Left ventricle myocardium inferior (tissue), 1 donor: ENCODE measurements around the gene FAM186B. TPM values are rescaled to one million over a fixed set of nuclear protein-coding genes. Genes with fewer than 3 reads are reported as not detected.
A peak's percentile ranks its signal among the peaks of the same experiment; 100 is the strongest.

Experiments used
- DNase-seq: peaks from one replicate; pipeline ENCODE4 v3.0.0-alpha.2; 2020
- H3K27ac ChIP-seq: fragments of 200-600 bp; replicated peaks from 2 replicates; pipeline ENCODE4 v1.8.0; 2021
- H3K27me3 ChIP-seq: fragments of 200-600 bp; 2 replicates; pipeline ENCODE4 v1.8.0; 2021; ENCODE audit warnings: low read depth
- H3K36me3 ChIP-seq: fragments of 200-600 bp; 2 replicates; pipeline ENCODE4 v1.8.0; 2021
- H3K4me1 ChIP-seq: fragments of 200-600 bp; 2 replicates; pipeline ENCODE4 v1.8.0; 2021
- H3K4me3 ChIP-seq: fragments of 200-600 bp; 2 replicates; pipeline ENCODE4 v1.8.0; 2021; ENCODE audit warnings: mild to moderate bottlenecking, moderate library complexity
- H3K9me3 ChIP-seq: fragments of 200-600 bp; replicated peaks from 2 replicates; pipeline ENCODE4 v1.8.0; 2021
- intact Hi-C: fragments of 100-400 bp; cut with micrococcal nuclease; formaldehyde crosslinking; loops from one replicate; pipeline ENCODE4 v1.11.0; 2022
- total RNA-seq: library from RNA; stranded (reverse); fragmentation: NEBNext Ultra II Directional; extraction: Animal tissue kit (Norgen Biotek cat#: 25700); gene quantifications from one replicate; pipeline ENCODE4 v1.2.1, GENCODE V29; 2021
- TF ChIP-seq, protein P1 (sequence below): fragments of 200-600 bp; IDR thresholded peaks from 2 replicates; pipeline ENCODE4 v1.8.0; 2021; ENCODE audit warnings: antibody characterized with exemption, mild to moderate bottlenecking, borderline replicate concordance
- donor health status: DM: no; HTN: yes; CAD: no; lungs with severe emphysema.

The FAM186B gene
- total RNA-seq, 1 donor from 2014 or later: 0.33 TPM

DNA sequence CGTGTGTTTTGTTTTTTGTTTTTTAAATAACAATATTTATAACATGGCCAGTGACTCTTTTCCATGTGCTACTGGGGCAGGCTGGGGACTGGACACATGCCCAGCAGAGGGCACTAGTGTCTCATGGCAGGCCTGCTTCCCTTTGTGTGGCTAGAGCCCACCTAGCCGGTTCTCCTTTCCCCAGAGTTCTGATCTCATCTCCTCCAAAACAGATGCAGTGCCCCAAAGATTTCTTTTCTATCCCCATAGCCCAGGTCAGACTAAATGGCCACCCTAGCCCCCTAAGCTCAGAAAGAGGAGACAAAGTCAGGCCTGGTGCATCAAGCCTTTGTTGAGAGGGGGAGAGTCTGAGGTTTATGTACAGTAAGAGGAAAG lies 39.2 kb upstream of the FAM186B start:
- intact Hi-C loops: no loop called here
- peak overlapping the region; percentile 86 for H3K27ac ChIP-seq
- peaks cover 73% of the 10 kb centered on the region for H3K36me3 ChIP-seq
- no peaks in the 10 kb centered on the region for H3K9me3 ChIP-seq
- H3K4me3 ChIP-seq: no peak overlapping the region
- peaks cover 54% of the 10 kb centered on the region for H3K4me1 ChIP-seq
- peak; percentile 79 for DNase-seq
- TF ChIP-seq, protein P1, sequence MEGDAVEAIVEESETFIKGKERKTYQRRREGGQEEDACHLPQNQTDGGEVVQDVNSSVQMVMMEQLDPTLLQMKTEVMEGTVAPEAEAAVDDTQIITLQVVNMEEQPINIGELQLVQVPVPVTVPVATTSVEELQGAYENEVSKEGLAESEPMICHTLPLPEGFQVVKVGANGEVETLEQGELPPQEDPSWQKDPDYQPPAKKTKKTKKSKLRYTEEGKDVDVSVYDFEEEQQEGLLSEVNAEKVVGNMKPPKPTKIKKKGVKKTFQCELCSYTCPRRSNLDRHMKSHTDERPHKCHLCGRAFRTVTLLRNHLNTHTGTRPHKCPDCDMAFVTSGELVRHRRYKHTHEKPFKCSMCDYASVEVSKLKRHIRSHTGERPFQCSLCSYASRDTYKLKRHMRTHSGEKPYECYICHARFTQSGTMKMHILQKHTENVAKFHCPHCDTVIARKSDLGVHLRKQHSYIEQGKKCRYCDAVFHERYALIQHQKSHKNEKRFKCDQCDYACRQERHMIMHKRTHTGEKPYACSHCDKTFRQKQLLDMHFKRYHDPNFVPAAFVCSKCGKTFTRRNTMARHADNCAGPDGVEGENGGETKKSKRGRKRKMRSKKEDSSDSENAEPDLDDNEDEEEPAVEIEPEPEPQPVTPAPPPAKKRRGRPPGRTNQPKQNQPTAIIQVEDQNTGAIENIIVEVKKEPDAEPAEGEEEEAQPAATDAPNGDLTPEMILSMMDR: no peak
- H3K27me3 ChIP-seq: no peaks in the 10 kb centered on the region

DNA sequence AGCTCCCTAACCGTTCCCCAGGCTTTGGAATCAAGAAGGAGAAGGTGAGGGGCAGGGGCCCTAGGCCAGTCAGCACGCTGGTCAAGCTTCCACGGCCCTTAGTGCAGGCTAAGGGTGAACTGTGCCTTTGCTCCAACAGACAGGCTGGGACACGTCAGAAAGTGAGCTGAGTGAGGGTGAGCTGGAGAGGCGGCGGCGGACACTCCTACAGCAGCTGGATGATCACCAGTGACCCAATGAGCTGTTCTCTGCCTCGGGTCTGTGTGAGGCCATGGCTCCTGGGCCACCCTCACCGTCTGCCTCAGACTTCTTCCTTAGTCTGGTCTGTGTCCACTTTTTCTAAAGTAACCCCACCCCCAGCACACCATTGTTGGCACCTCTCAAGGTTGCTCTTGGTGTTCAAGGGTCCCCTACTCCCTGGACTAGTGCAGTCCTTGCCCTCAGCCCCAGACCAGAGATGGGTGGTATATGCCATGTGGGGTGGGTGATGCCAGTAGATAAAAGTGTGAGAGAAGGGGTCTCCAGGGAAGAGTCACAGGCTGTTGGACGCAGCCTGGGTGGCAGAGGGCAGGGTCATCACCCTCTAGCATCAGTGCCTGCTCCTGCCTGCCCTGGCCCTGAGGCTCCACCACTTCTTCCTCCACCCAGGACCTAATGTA lies 38.7 kb upstream of the FAM186B start:
- TF ChIP-seq, protein P1: no peak
- Histone ChIP-seq H3K27me3 (no peaks in the 10 kb centered on the region), H3K27ac (peak overlapping the region; percentile 86), H3K9me3 (no peaks in the 10 kb centered on the region), H3K4me3 (no peak overlapping the region), H3K4me1 (peaks cover 49% of the 10 kb centered on the region), H3K36me3 (peaks cover 70% of the 10 kb centered on the region)
- DNase-seq: no peak
- intact Hi-C loops: loop anchor here (2.0 kb wide), 1 partner anchor 65 kb away; no protein-coding TSS in a partner anchor

DNA sequence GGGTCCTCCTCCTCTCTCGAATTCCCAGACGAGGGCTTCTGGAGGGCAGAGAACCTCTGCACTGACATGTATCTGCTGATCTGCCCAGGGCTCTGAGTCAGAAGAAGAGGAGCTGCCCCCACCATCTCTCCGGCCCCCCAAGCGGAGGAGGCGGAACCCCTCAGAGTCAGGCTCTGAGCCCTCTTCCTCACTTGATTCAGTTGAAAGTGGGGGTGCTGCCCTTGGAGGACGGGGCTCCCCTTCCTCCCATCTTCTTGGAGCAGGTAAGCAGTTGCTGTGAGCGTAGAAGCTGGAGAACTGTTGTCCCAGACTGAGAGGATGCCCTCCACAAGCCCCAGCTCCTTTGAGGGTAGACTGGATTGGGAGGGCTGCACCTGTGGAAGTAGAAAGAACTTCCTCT lies 37.7 kb upstream of the FAM186B start:
- H3K27ac ChIP-seq: no peak overlapping the region
- intact Hi-C loops: loop anchor here (2.0 kb wide), 1 partner anchor 66 kb away; no protein-coding TSS in a partner anchor
- H3K9me3 ChIP-seq: no peaks in the 10 kb centered on the region
- H3K36me3 ChIP-seq: peaks cover 66% of the 10 kb centered on the region
- no peak for DNase-seq
- H3K4me3 ChIP-seq: no peak overlapping the region
- peaks cover 39% of the 10 kb centered on the region for H3K4me1 ChIP-seq
- no peaks in the 10 kb centered on the region for H3K27me3 ChIP-seq
- TF ChIP-seq, protein P1: no peak

GRCh38 chr12:49642370-49642802 lies 36.9 kb upstream of the FAM186B start:
- TF ChIP-seq, protein P1: no peak
- no peaks in the 10 kb centered on the region for H3K9me3 ChIP-seq
- intact Hi-C loops: loop anchor here (2.0 kb wide), 1 partner anchor 66 kb away; no protein-coding TSS in a partner anchor
- no peak overlapping the region for H3K4me3 ChIP-seq
- DNase-seq: no peak
- no peak overlapping the region for H3K27ac ChIP-seq
- H3K27me3 ChIP-seq: no peaks in the 10 kb centered on the region
- H3K36me3 ChIP-seq: peaks cover 64% of the 10 kb centered on the region
- H3K4me1 ChIP-seq: peaks cover 36% of the 10 kb centered on the region

DNA sequence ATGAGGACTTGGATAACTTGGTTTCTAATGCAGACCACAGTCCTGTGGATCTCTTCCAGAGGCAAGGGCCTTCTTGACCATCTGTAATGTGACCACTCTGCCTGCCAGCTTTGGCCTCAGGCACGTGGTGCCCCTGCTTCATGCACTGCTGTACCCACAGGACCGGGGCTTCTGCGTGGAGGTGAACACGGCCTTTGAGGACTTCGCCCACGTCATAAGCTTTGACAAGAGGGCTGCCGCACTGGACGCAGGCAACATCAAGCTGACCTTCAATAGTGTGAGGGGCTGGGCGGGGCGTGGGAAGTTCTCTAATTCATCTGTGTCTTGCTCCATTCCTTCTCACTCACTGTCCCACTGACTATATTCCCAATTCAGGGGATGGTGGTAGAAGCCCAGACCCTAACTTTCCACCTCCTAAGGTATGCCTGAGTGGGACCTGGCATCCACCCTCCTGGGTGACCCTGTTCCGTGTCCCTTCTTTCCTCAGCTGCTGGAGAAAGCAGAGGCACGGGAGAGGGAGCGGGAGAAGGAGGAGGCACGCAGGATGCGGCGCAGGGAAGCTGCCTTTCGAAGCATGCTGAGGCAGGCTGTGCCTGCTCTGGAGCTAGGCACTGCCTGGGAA lies 36.4 kb upstream of the FAM186B start:
- intact Hi-C loops: loop anchor here (2.0 kb wide), 1 partner anchor 67 kb away; no protein-coding TSS in a partner anchor
- TF ChIP-seq, protein P1: no peak
- no peaks in the 10 kb centered on the region for H3K9me3 ChIP-seq
- peaks cover 63% of the 10 kb centered on the region for H3K36me3 ChIP-seq
- peaks cover 36% of the 10 kb centered on the region for H3K4me1 ChIP-seq
- H3K27ac ChIP-seq: no peak overlapping the region
- H3K27me3 ChIP-seq: no peaks in the 10 kb centered on the region
- no peak for DNase-seq
- no peak overlapping the region for H3K4me3 ChIP-seq
